Endometrium (tissue), 2 donors: ENCODE results near the gene PMM2.

ENCODE experiments used
- FAIRE-seq: peaks from 2 replicates; lab custom pipeline; 2012; peaks lifted over from hg19 to GRCh38; lab: Jason Lieb, UNC
- donor health status: control.
- donor health status: control.

The PMM2 gene

DNA sequence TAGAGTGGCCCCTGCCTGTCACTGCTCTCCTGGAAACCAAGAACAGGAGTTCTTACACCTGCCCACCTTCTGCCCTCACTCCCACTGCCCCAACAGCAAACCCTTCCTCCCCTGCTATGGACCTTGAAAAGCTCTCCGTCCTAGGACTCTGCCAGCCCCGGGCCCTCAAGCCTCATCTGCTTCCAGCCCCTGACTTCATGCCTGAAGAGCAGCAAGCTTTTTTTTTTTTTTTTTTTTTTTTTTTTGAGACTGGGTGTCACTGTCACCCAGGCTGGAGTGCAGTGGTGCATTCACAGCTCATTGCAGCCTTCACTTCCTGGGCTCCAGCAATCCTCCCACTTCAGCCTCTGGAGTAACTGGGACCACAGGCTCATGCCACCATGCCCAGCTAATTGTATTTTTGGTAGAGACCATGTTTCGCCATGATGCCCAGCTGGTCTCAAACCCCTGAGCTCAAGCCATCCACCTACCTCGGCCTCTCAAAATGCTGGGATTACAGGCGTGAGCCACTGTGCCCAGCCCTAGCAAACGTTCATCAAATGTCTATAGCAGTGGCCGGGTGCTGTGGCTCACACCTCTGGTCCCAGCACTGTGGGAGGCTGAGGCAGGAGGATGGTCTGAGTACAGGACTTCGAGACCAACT is 54.2 kb downstream of the PMM2 start:
- FAIRE-seq = no peak

DNA sequence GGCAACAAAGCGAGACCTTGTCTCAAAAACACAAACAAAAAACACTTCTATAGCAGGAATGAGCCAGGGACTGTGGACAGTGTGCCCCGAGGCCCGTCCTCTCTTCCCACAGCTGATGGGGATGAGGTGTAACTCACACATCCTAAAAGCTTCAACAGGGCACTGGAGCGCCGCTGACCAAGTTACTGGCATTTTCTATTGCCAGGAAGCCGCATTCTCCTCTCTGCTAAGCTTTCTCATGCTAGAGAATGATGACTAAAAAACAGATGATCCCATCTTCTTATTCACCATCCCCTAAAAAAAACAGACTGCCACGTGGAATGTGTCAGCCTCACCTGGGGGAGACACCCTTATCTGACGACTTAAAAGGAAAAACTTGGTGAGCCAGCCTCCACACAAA is 54.9 kb downstream of the PMM2 start:
- no peak for FAIRE-seq

DNA sequence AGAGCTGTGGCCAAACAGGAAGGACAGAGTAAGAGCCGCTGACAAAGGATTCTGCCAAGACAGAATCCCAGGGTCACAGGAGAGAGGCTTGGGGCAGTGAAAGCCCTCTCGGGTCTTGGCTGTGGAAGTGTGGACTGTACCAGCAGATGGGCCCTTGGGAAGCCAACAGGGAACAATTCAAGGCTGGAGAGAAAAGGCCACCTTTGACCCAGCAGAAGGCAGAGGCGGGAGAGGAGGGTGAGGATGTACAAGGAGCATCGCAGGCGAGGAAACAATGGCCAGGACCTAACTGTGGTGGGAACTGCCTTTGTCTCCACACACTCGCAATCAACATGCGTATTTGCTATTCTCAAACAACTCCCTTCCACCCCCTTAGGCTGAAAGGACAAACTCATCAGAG is 55.5 kb downstream of the PMM2 start:
- FAIRE-seq = no peak

DNA sequence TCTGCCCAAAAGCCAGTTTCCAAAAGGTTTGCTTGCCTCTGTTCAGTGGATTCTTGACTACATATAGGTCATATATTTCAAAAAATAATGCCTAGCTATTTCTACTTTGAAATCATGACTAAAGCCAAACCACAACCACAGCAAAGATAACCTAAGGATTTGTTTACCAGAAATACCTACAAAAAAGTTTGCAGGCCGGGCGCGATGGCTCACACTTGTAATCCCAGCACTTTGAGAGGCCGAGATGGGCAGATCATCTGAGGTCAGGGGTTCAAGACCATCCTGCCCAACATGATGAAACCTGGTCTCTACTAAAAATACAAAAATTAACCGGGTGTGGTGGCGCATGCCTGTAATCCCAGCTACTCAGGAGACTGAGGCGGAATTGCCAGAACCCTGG is 56.0 kb downstream of the PMM2 start:
- FAIRE-seq = no peak

DNA sequence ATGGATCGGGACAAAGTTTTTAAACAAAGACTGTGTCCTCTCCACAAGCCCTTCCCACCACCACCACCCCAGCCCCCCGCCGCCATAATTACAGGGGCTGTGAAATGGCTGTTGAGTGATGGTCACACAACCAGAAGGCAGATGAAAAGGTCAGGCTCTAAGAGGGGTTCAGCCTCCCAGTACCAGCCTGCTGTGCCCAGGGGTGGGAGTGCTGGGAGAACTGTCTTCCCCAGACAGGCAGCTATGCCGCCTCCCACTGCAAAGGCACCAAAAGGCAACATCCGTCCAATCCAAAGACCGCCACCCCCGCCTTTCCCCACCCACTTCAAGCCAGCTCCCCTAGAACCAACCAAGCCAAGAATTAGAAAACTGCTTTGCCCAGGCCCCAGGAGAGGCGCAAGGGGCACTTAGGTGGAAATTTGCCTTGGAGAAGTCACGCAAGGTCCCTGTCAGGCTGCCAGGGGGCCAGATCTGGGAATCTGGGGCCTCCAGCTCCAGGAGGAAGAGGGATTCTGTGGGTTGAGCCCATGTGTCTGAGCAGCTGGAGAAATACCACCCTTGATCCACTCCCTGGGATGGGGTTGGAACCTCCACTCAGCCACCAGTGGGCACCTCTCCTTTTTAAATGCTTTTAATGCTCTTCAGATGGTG is 56.8 kb downstream of the PMM2 start:
- FAIRE-seq = no peak

DNA sequence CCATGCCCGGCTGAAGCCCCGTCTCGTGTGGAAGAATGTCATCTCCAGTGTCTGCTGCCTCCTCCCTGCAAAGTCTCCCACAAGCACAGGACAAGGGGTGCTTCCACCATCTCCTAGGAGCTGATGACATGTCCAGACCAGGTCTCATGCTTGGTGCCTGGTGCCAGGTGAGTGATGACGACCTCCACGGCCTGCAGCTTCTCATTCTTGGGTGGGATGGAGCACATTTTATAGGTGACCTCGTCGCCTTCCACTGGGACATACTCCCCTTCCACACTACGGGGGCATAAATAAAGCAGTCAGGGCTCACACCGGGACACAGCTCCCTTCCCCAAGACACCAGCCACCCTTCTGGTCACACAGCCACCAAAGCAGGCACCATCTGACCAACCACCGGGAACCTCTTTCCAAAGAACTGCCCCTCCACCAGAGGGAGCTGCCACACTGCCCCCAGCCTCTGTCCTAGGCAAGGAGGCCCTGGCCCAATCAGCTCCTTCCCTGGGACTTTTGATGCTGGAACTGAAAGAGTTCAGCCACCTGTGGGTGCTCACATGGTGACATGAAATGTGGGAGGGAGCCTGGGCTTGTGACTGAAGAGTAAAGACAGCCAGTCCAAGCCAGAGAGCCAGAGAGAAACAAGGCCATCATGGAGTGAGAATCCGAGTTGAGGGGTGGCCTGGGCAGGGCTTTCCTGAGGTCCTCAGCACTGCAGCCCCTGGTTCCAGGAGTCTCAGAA is 57.6 kb downstream of the PMM2 start:
- FAIRE-seq = no peak

DNA sequence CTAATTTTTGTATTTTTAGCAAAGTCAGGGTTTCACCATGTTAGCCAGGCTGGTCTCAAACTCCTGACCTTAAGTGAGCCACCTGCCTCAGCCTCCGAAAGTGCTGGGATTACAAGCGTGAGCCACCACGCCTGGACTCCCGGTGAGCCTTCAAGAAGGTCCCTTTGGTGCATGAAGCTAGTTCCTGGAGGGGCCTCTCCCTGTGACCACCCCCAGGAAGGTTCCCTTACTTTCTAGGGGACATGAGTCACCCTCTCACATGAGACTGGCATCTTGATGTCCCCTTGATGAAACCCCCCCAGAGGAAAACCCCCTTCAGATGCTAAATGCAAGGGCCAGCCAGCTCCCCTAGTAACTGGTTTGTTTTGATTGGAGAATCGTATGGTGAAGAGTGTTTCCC is 58.3 kb downstream of the PMM2 start:
- no peak for FAIRE-seq

DNA sequence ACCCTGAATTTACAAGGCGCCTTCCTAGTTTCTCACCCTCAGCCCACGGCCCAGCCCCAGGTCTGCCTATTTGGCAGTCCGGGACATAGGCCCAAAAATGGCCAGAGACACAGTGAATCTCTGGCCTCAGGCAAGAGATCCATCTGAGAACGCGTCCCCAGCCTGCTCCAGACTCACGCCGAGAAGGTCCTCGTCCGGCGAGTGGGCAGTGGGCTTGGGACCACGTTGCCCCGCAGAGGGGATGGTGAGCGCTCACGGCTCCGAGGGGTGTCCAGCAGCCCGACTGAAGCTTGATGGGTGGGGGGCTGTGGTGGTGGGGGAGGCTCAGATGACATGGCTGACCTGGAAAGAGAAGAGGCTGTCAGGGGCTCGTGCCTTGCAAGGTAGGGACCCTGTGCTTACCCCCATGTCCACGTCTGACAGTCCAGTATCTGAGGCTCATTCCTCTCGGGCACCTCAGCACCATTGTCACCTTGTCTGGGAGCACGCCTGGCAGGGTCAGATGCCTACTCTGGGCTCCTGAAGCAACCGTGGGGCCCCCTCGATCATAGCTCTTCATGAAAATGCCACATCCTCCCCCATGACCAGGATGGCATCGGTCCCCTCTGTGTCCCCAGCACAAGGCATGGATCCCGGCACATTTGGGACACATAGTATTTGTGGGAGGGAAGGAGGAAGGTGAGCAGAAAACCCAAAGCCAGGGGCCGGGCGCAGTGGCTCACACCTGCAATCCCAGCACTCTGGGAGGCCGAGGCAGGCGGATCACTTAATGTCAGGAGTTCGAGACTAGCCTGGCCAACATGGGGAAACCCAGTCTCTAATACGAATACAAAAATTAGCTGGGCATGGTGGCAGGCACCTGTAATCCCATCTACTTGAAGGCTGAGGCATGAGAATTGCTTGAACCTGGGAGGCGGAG is 61.6 kb downstream of the PMM2 start:
- no peak for FAIRE-seq

DNA sequence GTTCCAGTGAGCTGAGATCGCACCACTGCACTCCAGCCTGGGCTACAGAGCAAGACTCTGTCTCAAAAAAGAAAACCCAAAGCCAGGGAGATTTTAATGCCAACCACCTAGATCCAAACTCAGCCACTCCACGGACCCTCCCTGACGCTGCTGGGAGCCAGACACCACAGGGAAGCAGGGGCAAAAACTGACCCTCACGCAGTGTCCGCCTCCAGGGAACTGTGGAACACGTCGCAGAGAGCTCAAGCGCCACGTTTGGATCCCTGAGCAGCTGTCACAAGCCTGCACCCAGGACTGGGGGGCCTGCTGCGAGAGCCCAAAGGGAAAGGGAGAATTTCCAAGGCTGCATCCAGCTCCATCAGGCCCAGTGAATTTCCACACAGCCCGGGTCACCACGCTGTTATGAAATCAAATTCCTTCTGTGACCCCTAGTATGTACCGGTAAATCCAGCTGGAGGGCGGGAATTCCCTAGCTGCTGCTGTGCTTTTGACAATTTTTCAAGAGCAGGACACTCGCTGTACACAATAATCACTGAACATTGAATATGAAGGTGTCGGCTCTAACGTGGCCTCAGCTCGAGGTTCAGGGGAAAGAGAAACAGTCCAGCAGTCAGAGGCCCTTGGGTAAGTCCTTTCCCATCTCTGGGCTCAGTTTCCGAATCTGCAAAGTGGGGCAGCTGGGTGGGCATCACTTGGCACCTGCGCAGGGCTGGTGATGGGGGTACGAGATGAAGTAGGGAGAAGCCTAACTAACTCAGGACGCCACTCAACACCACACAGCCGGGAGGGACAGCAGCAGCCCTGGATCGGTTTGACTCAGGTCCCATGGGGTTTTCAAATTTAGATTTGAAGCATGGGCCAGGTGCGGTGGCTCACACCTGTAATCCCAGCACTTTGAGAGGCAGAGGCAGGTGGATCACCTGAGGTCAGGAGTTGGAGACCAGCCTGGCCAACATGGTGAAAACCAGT is 62.6 kb downstream of the PMM2 start:
- no peak for FAIRE-seq

DNA sequence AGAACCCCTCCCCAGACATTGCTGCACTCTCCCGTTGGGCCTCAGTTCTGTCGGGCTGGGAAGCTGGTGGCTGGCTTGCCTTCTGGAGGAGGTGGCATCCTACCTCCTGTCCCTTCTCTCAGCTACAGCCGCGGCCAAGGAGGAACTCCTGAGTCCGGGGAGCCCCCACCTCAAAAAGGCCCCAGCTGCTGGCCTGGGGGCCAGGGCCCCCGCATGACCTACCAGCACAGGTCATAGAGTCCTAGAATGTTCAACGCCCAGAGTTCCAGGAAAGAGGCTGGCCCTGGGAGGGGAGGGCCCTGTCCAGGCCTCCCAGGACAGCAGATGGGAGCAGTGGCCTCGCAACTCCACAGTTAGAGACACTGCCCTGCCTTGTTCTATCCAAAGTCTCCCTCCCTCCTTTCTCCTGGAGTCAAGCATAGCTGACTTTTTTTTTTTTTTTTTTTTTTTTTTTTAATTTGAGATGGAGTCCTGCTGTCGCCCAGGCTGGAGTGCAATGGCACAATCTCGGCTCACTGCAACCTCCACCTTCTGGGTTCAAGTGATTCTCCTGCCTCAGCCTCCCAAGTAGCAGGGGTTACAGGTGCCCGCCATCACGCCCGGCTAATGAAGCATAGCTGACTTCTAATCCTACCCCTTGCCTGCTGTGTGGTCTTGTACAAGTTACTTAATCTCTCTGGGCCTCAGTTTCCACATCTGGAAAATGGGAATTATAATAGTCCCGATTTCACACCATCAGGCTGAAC is 64.1 kb downstream of the PMM2 start:
- no peak for FAIRE-seq

DNA sequence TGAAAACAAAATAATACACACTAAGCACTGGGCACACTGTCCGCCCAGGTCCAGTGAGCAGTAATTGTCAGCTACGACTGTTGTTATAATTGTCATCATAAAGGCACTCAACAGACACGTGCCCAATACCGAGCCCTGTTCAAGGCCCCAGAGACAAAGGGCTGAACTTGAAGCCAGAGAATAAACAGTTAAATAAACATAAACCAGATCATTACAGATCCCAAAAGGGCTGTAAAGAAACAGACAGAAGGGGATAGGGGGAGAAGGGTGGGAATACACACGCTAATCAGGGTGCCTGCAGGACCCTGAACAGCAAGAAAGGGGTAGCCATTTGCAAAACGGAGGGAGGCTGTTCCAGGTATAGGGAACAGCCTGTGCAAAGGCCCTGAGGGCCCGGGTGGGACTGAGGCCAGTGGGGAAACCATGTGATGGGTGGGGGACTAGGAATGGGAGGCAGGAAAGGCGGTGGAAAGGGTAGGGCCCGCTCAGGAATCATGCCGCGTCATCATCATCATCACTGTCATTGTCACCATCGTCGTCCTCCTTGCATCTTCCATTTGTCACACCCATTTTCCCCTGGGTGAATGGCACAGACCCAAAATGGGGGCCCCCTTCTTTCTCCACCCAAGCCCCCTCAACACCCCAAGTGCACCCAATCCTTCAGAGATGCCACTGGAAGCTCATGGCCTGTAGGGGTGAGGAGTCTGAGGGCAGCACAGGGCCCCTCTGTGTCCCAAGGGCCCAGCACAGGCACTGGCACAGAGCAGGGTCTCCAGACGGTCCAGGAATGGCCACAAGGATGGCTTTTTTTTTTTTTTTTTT is 64.9 kb downstream of the PMM2 start:
- no peak for FAIRE-seq

DNA sequence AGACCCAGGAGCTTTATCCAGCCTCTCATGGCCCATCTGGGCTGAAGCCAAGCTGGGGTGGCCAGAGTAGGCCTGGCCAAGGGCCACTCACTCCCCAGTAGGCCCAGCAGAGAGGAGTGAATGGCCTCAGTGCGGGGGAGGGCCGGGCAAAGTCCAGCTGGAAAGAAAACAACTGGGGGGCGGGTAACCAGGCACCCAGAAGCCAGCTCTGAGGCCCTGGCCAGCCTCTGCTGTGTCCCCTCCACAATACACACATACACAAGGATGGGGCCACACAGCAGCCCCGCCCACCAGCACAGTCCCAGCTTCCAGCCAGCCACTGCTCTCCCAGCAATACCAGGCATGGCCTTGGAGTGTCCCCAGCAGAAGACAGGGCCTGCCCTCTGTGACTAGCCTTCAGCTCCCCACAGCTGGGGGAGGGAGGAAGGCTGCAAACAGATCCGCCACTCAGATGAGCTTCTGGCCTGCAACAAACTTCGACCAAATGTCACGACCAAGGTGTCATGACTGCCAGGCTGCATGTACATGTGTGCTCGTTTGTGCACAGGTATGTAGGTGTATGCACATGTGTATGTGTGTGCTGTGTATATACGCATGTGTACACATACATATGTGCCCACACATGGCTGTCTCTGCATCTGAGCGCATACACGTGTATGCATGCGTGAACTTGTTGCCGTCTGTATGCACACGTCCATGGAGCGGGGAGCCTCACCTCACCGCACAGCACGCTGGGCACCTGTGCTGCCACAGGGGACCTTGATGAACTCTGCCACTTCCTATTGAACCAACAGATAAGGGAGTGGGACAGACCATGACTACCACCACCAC is 66.2 kb downstream of the PMM2 start:
- FAIRE-seq = no peak

DNA sequence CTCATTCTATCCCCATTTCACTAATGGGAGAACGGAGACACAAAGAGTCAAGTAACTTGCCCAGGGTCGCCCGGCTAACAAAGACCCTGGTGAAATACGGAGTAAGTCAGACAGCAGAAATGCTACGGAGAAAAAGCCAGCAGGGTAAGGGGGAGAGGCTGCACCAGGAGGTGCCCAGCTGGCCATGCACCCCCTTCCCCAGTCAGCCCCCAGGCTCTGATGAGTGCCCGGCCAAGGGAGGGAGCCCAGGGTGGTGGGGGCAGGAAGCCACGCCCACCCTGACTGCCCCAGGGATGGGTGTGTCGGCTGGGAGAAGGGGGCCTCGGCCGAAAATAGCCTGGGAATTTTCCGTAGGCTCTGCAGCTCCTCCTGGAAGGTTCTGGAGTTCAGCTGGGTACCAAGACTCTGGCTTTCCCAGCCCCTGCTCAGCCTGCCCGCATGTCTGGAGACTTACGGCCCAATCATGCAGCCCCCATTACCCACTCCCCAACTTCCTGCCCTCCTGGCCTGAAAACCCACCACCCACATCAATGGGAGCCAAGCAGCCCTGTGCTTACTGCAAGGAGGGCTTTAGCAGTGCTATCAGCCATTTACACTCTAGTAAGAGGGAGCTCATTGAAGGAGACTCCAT is 67.0 kb downstream of the PMM2 start:
- FAIRE-seq = no peak

DNA sequence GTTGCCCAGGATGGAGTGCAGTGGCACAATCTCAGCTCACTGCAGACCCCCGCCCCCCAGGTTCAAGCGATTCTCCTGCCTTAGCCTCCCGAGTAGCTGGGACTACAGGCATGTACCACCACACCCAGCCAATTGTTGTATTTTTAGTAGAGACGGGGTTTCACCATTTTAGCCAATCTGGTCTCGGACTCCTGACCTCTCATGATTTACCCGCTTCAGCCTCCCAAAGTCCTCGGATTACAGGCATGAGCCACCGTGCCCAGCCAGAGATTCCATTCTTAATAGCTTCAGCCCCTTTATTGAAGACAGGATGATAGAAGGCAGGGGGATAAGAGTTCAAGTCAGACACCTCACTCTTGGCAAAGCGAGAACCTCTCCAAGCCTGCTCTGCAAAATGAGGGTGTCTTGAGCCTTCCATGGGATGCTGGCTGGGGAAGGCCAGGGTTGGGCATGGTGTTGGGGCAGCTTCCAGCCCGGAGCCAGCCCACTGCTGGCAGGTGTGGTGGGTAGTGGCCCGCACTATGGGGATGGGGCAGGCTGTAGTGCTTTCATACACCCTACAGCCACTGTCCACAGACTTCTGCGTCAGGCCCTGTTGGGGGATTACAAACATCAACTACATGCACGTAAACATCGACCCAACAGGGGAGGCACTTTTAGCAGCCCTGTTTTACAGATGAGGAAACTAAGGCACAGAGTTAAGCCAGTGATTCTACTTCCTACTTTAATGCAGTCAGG is 67.7 kb downstream of the PMM2 start:
- FAIRE-seq = no peak

DNA sequence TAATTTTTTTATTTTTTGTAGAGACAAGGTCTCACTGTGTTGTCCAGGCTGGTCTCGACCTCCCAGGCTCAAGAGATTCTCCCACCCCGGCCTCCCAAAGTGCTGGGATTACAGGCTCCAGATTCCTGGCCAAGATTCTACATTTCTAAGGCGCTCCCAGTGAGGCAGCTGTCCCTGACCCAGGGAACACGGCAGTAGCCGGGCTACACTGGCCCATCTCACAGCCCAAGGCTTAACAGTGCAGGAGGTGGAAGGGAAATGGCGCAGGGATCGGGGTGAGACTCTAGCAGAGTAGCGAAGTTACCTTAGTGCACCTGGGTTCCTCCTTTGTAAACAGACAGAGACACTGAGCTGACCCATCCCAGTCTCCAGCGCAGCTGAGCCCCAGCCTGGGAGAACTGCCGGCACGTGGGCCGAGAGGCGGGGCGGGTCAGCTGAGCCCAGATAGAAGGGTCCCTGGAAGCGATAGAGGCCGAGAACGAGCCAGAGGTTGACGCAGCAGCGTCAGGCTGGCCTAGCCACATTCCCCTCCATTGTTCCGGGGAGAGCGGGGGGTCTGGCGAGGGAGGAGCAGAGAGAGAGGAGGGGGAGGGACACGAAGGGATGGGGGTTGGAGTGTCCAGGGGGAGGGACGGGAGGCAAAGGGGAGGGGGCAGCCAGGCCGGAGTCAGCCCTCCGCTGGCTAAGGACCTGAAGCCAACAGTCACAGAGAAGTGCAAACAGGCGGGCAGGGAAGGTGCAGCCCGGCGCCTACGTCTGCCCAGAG is 68.7 kb downstream of the PMM2 start:
- FAIRE-seq = no peak

DNA sequence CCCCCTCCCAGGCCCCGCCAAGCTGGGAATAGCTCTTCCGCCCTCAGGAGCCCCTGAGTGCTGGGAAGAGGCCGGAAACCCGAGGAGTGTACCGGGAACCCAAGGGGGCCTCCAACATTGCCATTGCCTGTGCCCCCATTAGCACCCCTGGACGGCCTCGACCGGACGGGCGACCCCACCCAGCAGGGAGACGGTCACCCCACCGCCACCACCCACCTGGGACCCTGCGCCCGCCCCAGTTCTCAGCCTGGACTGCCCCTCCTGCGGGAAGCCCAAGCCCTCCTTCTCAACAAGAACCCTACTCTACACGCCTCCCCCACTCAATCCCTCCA is 69.2 kb downstream of the PMM2 start:
- no peak for FAIRE-seq
